Keratinocyte (primary cell): Measurements from ENCODE around the gene CFAP43. TPM values are rescaled to one million over a fixed set of nuclear protein-coding genes. Genes with fewer than 3 reads are reported as not detected.
A peak's percentile ranks its signal among the peaks of the same experiment; 100 is the strongest.

Experiments used
- DNase-seq: peaks from one replicate; pipeline ENCODE4 v3.0.0-alpha.2; 2011; ENCODE audit warnings: low read depth, missing footprints, low spot score
- FAIRE-seq: peaks from 2 replicates; lab custom pipeline; 2011; peaks lifted over from hg19 to GRCh38; lab: Jason Lieb, UNC
- H2AFZ ChIP-seq: 2 replicates; pipeline ENCODE4 v1.6.0; 2012; ENCODE audit warnings: low read length, control low read depth, inconsistent platforms; ENCODE audit not compliant: control insufficient read depth
- H3K27ac ChIP-seq: 2 replicates; pipeline ENCODE4 v1.5.1; 2011; ENCODE audit warnings: low read length; ENCODE audit not compliant: control insufficient read depth, insufficient read depth
- H3K27me3 ChIP-seq: 3 replicates; pipeline ENCODE4 v1.6.0; 2011; ENCODE audit warnings: low read length; ENCODE audit not compliant: control insufficient read depth, insufficient read depth; ENCODE audit errors: extremely low read depth
- H3K36me3 ChIP-seq, 2 experiments: 2 replicates in 1 of 2; 3 replicates in 1 of 2; pipeline ENCODE4 v1.5.1; 2011; ENCODE audit warnings: low read length in 2 of 2, mild to moderate bottlenecking in 1 of 2; ENCODE audit not compliant: control insufficient read depth in 2 of 2, insufficient read depth in 2 of 2; ENCODE audit errors: extremely low read depth in 1 of 2
- H3K4me1 ChIP-seq: 3 replicates; pipeline ENCODE4 v1.5.1; 2011; ENCODE audit warnings: low read length; ENCODE audit not compliant: control insufficient read depth, insufficient read depth; ENCODE audit errors: extremely low read depth
- H3K4me2 ChIP-seq: 3 replicates; pipeline ENCODE4 v1.6.0; 2011; ENCODE audit warnings: low read depth, low read length; ENCODE audit not compliant: control insufficient read depth, insufficient read depth; ENCODE audit errors: extremely low read depth
- H3K4me3 ChIP-seq, 3 experiments: fragments of 200-600 bp in 1 of 3; sonication (generic) in 1 of 3; 2 replicates in 2 of 3; 3 replicates in 1 of 3; pipeline ENCODE4 v1.5.1; 2011 to 2016; ENCODE audit warnings: low read length in 3 of 3, mild to moderate bottlenecking in 3 of 3, control low read depth in 2 of 3, inconsistent platforms in 1 of 3, low read depth in 1 of 3, mixed read lengths in 1 of 3, mixed run types in 1 of 3, moderate library complexity in 1 of 3; ENCODE audit not compliant: control insufficient read depth in 2 of 3, insufficient read depth in 2 of 3; ENCODE audit errors: extremely low read depth in 1 of 3
- H3K79me2 ChIP-seq: 2 replicates; pipeline ENCODE4 v1.6.0; 2012; ENCODE audit warnings: low read length; ENCODE audit not compliant: control insufficient read depth, insufficient read depth
- H3K9ac ChIP-seq: 3 replicates; pipeline ENCODE4 v1.6.0; 2011; ENCODE audit warnings: low read length; ENCODE audit not compliant: control insufficient read depth, insufficient read depth; ENCODE audit errors: extremely low read depth
- H3K9me1 ChIP-seq: 3 replicates; pipeline ENCODE4 v1.6.0; 2011; ENCODE audit warnings: low read length; ENCODE audit not compliant: control insufficient read depth, insufficient read depth; ENCODE audit errors: extremely low read depth
- H3K9me3 ChIP-seq: 2 replicates; pipeline ENCODE4 v1.5.1; 2012; ENCODE audit warnings: low read depth, low read length; ENCODE audit not compliant: control insufficient read depth
- H4K20me1 ChIP-seq: 3 replicates; pipeline ENCODE4 v1.6.0; 2011; ENCODE audit warnings: low read length; ENCODE audit not compliant: control insufficient read depth, insufficient read depth; ENCODE audit errors: extremely low read depth
- CTCF ChIP-seq, 3 experiments: IDR thresholded peaks in 1 of 3; conservative IDR thresholded peaks in 1 of 3; optimal IDR thresholded peaks in 1 of 3; 2 replicates in 2 of 3; 3 replicates in 1 of 3; pipeline versions ENCODE3 to v1.5.1; 2011; ENCODE audit warnings: low read length in 3 of 3, mild to moderate bottlenecking in 3 of 3, moderate library complexity in 2 of 3, control low read depth in 1 of 3, inconsistent platforms in 1 of 3; ENCODE audit not compliant: insufficient read depth in 2 of 3; ENCODE audit errors: extremely low read depth in 1 of 3
- EZH2 ChIP-seq: IDR thresholded peaks from one replicate; pipeline ENCODE4 v1.6.1; 2012; ENCODE audit warnings: inconsistent platforms, mild to moderate bottlenecking, low read length, moderate library complexity
- dilution Hi-C: fragments of 300-500 bp; cut with MboI; formaldehyde crosslinking; loops from one replicate; pipeline ENCODE4 v1.7.0; 2020; ENCODE audit warnings: low sequenced_read_pairs; ENCODE audit not compliant: extremely low pct_ligation_motif_present
- polyA plus RNA-seq, 5 experiments: library from polyadenylated mRNA; depleted of rRNA in 3 of 5; stranded (reverse) in 3 of 5; stranded (forward) in 1 of 5; unstranded in 1 of 5; fragments of >200 nt; gene quantifications; 1 replicate in 1 of 5; 2 replicates in 3 of 5; 3 replicates in 1 of 5; pipeline versions ENCODE4 v1.2.1 to v1.2.3, GENCODE V29; 2011 to 2012; ENCODE audit warnings: missing spikeins in 2 of 5, low read depth in 1 of 5, low replicate concordance in 1 of 5

CFAP43 gene
- polyA plus RNA-seq, 1 donor (not counting 4 experiments of a cell fraction or from before 2014, with no cell fraction given) = 0.25 TPM

DNA sequence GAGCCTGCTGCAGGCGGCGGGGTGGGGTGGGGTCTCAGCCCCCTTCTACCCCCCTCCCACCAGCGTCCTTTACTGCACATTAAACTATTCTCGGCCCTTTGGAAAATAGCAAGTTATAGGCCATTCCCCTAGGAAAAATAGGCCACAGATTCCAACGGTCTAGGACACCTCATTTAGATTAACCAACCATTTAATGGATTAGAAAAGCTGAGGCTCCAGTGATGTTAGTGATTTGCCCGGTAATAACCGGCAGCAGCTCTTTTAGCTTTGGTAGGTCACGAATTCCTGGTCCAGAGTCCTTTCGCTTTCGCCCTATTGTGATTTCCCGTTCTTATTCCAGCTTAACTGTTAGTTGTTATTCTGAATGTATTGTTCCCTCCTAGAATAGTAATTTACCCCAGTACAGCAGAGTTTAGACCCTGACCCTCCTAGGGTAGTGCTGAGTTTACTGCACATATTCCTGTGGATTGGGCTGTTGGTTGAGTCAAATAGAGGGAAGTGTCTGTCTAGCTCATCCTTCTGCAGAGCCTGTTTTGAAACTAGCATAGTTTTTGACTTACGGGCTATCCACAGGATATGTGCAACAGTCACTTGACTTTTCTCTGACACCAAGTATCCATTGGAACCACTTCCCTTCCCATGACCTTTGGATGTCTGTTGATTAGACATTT lies 23.3 kb upstream of the CFAP43 start:
- Histone ChIP-seq H4K20me1 (no peaks in the 10 kb centered on the region), H3K4me3 (peak overlapping the region; percentile 86 to 88 (median 86)), H3K9me3 (no peaks in the 10 kb centered on the region), H3K4me2 (peak overlapping the region; percentile 92), H2AFZ (peak overlapping the region; percentile 97), H3K36me3 (peaks cover 3 to 15% of the 10 kb centered on the region in 2 experiments), H3K9me1 (peaks cover 3% of the 10 kb centered on the region), H3K79me2 (peaks cover 36% of the 10 kb centered on the region), H3K27me3 (no peaks in the 10 kb centered on the region), H3K4me1 (peaks cover 53% of the 10 kb centered on the region), H3K27ac (peak overlapping the region; percentile 82), H3K9ac (peak overlapping the region; percentile 86)
- FAIRE-seq (peak; percentile 73), DNase-seq (no peak)
- dilution Hi-C loops = no loop called here
- TF ChIP-seq EZH2 = no peak
- TF ChIP-seq CTCF (optimal IDR thresholded peaks at IDR 0.05 in 1 of 3, IDR thresholded peaks at IDR 0.05 in 1 of 3, conservative IDR thresholded peaks at IDR 0.05 in 1 of 3; ENCODE audit: extremely low read depth in 1 of 3, insufficient read depth in 2 of 3, low read length in 3 of 3) = no peak

DNA sequence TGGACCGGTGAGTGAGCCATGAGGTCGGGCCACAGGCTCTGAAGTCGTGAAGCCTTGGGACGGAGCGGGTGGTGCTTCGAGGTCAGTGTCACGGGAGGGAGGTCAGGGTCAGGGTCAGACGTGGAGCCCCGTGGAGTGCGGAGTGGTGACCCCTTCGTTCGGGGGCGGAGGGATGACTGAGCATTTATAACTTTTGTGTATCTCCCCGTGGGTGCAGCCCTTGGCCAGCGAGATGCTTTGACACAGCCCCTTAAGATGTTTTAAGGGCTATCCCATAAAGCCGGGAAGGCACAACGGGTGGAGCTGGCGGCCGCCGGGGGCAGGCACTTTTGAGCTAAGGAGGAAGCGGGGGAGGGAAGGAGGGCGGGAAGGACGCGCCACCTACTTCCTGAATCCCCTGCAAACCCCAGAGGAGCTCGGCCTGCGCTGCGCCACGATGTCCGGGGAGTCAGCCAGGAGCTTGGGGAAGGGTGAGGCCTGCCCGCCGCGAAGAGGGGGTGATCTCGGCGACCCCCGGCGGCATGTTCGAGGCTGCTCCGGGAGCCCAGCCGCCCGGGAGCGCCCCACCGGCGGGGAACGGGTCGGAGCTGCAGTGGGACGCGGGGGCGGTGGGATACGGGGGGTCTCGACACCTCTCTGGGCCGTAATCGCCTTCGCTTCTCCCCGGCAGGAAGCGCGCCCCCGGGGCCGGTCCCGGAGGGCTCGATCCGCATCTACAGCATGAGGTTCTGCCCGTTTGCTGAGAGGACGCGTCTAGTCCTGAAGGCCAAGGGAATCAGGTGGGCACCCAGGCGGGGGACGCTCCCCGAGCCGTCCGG lies 22.5 kb upstream of the CFAP43 start, which contains the start of gene GSTO1:
TSS of gene GSTO1 (plus strand) at position 400 of the 818 bp plus-strand sequence. CDS start at position 437, 37 bp downstream.
- peak; percentile 23 for FAIRE-seq
- H3K9me3 ChIP-seq = no peaks in the 10 kb centered on the region
- peaks cover 3% of the 10 kb centered on the region for H3K9me1 ChIP-seq
- H3K4me3 ChIP-seq = peak within 1 kb of the TSS; percentile 86 to 88 (median 86)
- TF ChIP-seq CTCF (optimal IDR thresholded peaks at IDR 0.05 in 1 of 3, IDR thresholded peaks at IDR 0.05 in 1 of 3, conservative IDR thresholded peaks at IDR 0.05 in 1 of 3; ENCODE audit: extremely low read depth in 1 of 3, insufficient read depth in 2 of 3, low read length in 3 of 3) (no peak), EZH2 (no peak)
- dilution Hi-C loops = no loop called here
- no peak for DNase-seq
- no peaks in the 10 kb centered on the region for H4K20me1 ChIP-seq
- peak within 1 kb of the TSS; percentile 97 for H2AFZ ChIP-seq
- H3K9ac ChIP-seq = peak within 1 kb of the TSS; percentile 86
- H3K79me2 ChIP-seq = peaks cover 36% of the 10 kb centered on the region
- H3K4me2 ChIP-seq = peak within 1 kb of the TSS; percentile 92
- H3K4me1 ChIP-seq = peaks cover 45% of the 10 kb centered on the region
- H3K27me3 ChIP-seq = no peaks in the 10 kb centered on the region
- H3K36me3 ChIP-seq = peaks cover 3 to 8% of the 10 kb centered on the region in 2 experiments
- H3K27ac ChIP-seq = peak within 1 kb of the TSS; percentile 82
